DND-41 (cell line): ENCODE results near the gene CEP170B.

Source experiments
- EZH2 ChIP-seq: IDR thresholded peaks from 3 replicates; pipeline ENCODE4 v1.6.1; 2012; ENCODE audit warnings: borderline replicate concordance, low read depth, mild to moderate bottlenecking, moderate library complexity, low read length, inconsistent platforms; ENCODE audit not compliant: severe bottlenecking
- TF ChIP-seq, protein P1 (sequence below): IDR thresholded peaks from 2 replicates; pipeline ENCODE4 v1.5.1; 2012; ENCODE audit warnings: borderline replicate concordance, low read length, moderate library complexity, mild to moderate bottlenecking; ENCODE audit not compliant: poor library complexity, severe bottlenecking; ENCODE audit errors: extremely low read depth

GRCh38 chr14:104898870-104899510, 33.9 kb downstream of the CEP170B start:
- TF ChIP-seq, protein P1, sequence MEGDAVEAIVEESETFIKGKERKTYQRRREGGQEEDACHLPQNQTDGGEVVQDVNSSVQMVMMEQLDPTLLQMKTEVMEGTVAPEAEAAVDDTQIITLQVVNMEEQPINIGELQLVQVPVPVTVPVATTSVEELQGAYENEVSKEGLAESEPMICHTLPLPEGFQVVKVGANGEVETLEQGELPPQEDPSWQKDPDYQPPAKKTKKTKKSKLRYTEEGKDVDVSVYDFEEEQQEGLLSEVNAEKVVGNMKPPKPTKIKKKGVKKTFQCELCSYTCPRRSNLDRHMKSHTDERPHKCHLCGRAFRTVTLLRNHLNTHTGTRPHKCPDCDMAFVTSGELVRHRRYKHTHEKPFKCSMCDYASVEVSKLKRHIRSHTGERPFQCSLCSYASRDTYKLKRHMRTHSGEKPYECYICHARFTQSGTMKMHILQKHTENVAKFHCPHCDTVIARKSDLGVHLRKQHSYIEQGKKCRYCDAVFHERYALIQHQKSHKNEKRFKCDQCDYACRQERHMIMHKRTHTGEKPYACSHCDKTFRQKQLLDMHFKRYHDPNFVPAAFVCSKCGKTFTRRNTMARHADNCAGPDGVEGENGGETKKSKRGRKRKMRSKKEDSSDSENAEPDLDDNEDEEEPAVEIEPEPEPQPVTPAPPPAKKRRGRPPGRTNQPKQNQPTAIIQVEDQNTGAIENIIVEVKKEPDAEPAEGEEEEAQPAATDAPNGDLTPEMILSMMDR: no peak
- no peak for TF ChIP-seq EZH2
